ENCODE results near the gene ST13.

DNA sequence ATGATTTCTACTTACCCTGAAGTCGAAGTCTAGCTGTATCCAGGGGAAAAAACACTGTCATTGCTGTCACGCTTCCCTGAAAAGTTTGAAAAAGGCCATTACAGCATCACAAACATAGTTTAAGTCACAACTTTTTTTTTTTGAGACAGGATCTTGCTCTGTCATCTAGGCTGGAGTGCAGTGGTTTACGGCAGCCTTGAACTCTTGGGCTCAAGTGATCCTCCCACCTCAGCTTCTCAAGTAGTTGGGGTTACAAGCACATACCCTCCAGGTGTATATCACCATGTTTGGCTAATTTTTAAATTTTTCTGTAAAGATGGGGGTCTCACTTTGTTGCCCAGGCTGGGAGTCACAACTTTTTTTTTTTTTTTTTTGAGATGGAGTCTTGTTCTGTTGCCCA, 57.4 kb downstream of the ST13 start:
- TF ChIP-seq, protein P1, sequence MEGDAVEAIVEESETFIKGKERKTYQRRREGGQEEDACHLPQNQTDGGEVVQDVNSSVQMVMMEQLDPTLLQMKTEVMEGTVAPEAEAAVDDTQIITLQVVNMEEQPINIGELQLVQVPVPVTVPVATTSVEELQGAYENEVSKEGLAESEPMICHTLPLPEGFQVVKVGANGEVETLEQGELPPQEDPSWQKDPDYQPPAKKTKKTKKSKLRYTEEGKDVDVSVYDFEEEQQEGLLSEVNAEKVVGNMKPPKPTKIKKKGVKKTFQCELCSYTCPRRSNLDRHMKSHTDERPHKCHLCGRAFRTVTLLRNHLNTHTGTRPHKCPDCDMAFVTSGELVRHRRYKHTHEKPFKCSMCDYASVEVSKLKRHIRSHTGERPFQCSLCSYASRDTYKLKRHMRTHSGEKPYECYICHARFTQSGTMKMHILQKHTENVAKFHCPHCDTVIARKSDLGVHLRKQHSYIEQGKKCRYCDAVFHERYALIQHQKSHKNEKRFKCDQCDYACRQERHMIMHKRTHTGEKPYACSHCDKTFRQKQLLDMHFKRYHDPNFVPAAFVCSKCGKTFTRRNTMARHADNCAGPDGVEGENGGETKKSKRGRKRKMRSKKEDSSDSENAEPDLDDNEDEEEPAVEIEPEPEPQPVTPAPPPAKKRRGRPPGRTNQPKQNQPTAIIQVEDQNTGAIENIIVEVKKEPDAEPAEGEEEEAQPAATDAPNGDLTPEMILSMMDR (tag by site-specific recombination; IDR thresholded peaks at IDR 0.05), result no peak
- no peak for TF ChIP-seq ZNF23 (tag by site-specific recombination; IDR thresholded peaks at IDR 0.05; ENCODE audit: borderline replicate concordance)
- no peak for TF ChIP-seq ZXDB (tag by site-specific recombination; IDR thresholded peaks at IDR 0.05)
- TF ChIP-seq REPIN1 (tag by site-specific recombination; IDR thresholded peaks at IDR 0.05; ENCODE audit: low read depth), result no peak
- TF ChIP-seq ZNF157 (tag by site-specific recombination; IDR thresholded peaks at IDR 0.05), result no peak
- no peak for TF ChIP-seq GLI4 (tag by site-specific recombination; IDR thresholded peaks at IDR 0.05)
- no peak for TF ChIP-seq ZNF777 (tag by site-specific recombination; IDR thresholded peaks at IDR 0.05; ENCODE audit: borderline replicate concordance)
- no peak for TF ChIP-seq ZNF10 (tag by site-specific recombination; IDR thresholded peaks at IDR 0.05)
- no peak for TF ChIP-seq ZNF24 (tag by site-specific recombination; IDR thresholded peaks at IDR 0.05)
- no peak for TF ChIP-seq ZNF391 (tag by site-specific recombination; IDR thresholded peaks at IDR 0.05; ENCODE audit: borderline replicate concordance, low read depth)
- no peak for TF ChIP-seq ZNF175 (tag by site-specific recombination; IDR thresholded peaks at IDR 0.05)

Measured in HEK293 (cell line).